ENCODE data around the gene CTSA.

The CTSA gene

DNA sequence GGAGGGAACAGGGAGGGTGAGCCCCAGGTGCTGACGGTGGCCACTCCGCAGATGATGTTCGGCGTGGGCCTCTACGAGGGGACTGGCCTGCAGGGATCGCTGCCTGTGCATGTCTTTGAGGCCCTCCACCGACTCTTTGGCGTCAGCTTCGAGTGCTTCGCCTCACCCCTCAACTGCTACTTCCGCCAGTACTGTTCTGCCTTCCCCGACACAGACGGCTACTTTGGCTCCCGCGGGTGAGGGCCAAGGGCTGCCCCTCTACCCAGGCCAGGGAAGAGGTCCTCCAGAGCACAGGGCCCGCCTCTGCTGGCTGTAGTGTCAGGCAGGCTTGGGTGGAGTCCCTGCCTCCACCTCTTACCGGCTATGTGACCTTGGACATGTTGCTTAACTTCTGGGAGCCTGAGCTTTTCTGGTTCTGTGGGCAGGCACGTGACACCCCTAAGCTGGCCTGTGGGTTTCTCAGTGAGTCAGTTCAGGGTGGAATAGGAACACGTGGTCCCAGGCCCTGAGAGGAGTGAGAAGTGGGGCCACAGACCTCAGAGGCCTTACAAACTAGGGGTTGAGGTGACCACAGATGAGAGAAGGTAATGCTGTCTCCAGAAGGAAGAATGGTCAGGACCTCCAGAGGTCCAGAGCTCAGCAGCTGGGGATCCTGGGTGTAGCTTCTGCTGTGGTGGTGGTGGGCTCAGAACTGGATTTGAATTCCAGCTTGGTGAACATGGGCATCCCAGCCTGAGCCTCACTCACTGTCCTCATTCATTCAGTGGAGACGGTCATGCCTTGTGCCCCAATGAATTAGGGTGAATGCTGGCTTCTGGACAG, 55.2 kb downstream of the CTSA start:
- intact Hi-C loops (cut with DNase I), result no loop called here
- peak in 11 of 42 donors; percentile 20 to 64 (median 44) for DNase-seq

- no peak for DNase-seq
Measured at GRCh38 chr20:45947110-45947866, 56.2 kb downstream of the CTSA start.

GRCh38 chr20:45948261-45948733, 57.2 kb downstream of the CTSA start:
- intact Hi-C loops (cut with DNase I), result no loop called here
- no peak for DNase-seq

More at GRCh38 chr20:45947110-45947866, 56.2 kb downstream of the CTSA start:
- intact Hi-C loops (cut with DNase I), result no loop called here
